Natural killer cell treated with Interleukin-12 subunit alpha and Interleukin-12 subunit beta and Interleukin-15 and Interleukin-18, amount 100 ng/mL, for 72 hours (primary cell): ENCODE data around the gene CELA3A. TPM values are rescaled to one million over a fixed set of nuclear protein-coding genes. Genes with fewer than 3 reads are reported as not detected.
A peak's percentile ranks its signal among the peaks of the same experiment; 100 is the strongest.
"Not testable (repeated sequence)": the region's sequence is repeated elsewhere in the genome, so short reads cannot be mapped to it uniquely, and the experiment has no call there.

Experiments used
- ATAC-seq, 2 donors: fragments of 150-1000 bp; cut with Tn5 transposase in 1 of 2; sonication (Bioruptor Pico), chemical (Tn5 transposase) in 1 of 2; 2 replicates each; pipeline ENCODE4 v1.10.0; 2021
- DNase-seq: peaks from one replicate; pipeline ENCODE4 v3.0.0; 2022; ENCODE audit warnings: low spot score
- H3K27ac Mint-ChIP-seq, 2 donors: 1 replicate in 1 of 2; 2 replicates in 1 of 2; pipeline ENCODE4 v1.8.0; 2022; ENCODE audit warnings: mixed read lengths in 2 of 2, mild to moderate bottlenecking in 1 of 2, moderate library complexity in 1 of 2
- H3K27me3 Mint-ChIP-seq, 2 donors: 1 replicate in 1 of 2; 2 replicates in 1 of 2; pipeline ENCODE4 v1.8.0; 2022; ENCODE audit warnings: mixed read lengths in 2 of 2
- H3K36me3 Mint-ChIP-seq: one replicate; pipeline ENCODE4 v1.8.0; 2022; ENCODE audit warnings: mixed read lengths
- H3K4me1 Mint-ChIP-seq, 2 donors: 1 replicate in 1 of 2; 2 replicates in 1 of 2; pipeline ENCODE4 v1.8.0; 2022; ENCODE audit warnings: low read depth in 2 of 2, mixed read lengths in 2 of 2, mild to moderate bottlenecking in 1 of 2
- H3K4me3 Mint-ChIP-seq: one replicate; pipeline ENCODE4 v1.8.0; 2022; ENCODE audit warnings: mixed read lengths
- H3K9me3 Mint-ChIP-seq: 2 replicates; pipeline ENCODE4 v1.8.0; 2022; ENCODE audit warnings: mixed read lengths
- total RNA-seq, 2 donors: library from RNA; stranded (reverse); gene quantifications; one replicate each; pipeline ENCODE4 v1.2.3, GENCODE V29; 2022

CELA3A gene
- not detected for total RNA-seq

- Mint-ChIP-seq H3K27me3 (no peaks in the 10 kb centered on the region), H3K4me1 (no peaks in the 10 kb centered on the region), H3K9me3 (no peaks in the 10 kb centered on the region), H3K4me3 (no peak within 1 kb of the TSS), H3K36me3 (no peaks in the 10 kb centered on the region), H3K27ac (no peak within 1 kb of the TSS)
- no peak for DNase-seq
- ATAC-seq: no peak
Measured at GRCh38 chr1:22001409-22001808, at the start of gene CELA3A. TSS of gene CELA3A (plus strand) at chr1:22001657. CDS start at chr1:22001675, 18 bp downstream.

DNA sequence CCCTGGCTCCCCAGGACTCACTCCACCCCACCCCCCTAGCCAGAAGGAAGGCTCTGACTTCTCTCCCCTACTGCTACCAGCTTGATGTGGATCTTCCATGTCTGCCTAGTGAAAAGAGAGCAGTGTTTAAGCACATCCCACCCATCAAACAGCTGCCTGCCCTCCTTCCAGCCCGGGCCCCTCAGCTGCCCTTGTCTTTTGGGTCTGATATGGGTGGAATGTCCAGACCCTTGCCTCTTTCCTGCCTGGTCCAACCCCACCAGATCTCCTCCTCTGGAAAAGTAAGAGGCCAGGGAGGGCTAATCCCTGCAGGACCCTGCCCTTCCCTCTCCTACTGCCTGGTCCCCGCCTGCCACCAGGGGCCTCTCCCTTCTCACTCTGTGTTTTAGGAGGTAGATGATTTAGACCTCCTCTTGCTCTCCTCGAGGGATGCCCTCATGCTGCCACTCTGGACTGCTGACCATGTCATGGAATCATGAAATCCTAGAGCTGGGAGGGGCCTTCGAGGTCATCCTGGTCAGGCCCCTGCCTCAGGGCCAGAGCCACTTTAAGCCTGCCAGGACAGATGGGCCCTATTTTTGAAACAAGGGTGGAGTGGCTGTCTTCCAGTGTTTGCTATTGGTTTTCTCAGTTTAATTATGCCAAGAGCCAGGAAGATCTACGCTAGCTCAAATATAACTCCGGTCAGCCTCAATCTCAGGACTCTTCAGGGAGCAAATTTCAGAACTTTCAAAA, 48.5 kb upstream of the CELA3A start:
- no peak for ATAC-seq
- no peak overlapping the region for H3K27ac Mint-ChIP-seq
- peaks cover 0 to 4% of the 10 kb centered on the region in 2 donors for H3K4me1 Mint-ChIP-seq
- H3K27me3 Mint-ChIP-seq: peaks cover under 1% of the 10 kb centered on the region in 2 donors
- DNase-seq: no peak
- no peaks in the 10 kb centered on the region for H3K36me3 Mint-ChIP-seq
- H3K9me3 Mint-ChIP-seq: no peaks in the 10 kb centered on the region
- no peak overlapping the region for H3K4me3 Mint-ChIP-seq

- H3K4me3 Mint-ChIP-seq: no peak overlapping the region
- H3K36me3 Mint-ChIP-seq: no peaks in the 10 kb centered on the region
- no peak overlapping the region for H3K27ac Mint-ChIP-seq
- H3K4me1 Mint-ChIP-seq: peaks cover 0 to 8% of the 10 kb centered on the region in 2 donors
- H3K27me3 Mint-ChIP-seq: peaks cover 3 to 7% of the 10 kb centered on the region in 2 donors
- DNase-seq (no peak), ATAC-seq (no peak)
- H3K9me3 Mint-ChIP-seq: no peaks in the 10 kb centered on the region
Measured at GRCh38 chr1:21955058-21955457, 46.4 kb upstream of the CELA3A start.

GRCh38 chr1:21955501-21956281, 45.8 kb upstream of the CELA3A start:
- Mint-ChIP-seq H3K27me3 (peaks cover 3 to 7% of the 10 kb centered on the region in 2 donors), H3K9me3 (no peaks in the 10 kb centered on the region)

DNA sequence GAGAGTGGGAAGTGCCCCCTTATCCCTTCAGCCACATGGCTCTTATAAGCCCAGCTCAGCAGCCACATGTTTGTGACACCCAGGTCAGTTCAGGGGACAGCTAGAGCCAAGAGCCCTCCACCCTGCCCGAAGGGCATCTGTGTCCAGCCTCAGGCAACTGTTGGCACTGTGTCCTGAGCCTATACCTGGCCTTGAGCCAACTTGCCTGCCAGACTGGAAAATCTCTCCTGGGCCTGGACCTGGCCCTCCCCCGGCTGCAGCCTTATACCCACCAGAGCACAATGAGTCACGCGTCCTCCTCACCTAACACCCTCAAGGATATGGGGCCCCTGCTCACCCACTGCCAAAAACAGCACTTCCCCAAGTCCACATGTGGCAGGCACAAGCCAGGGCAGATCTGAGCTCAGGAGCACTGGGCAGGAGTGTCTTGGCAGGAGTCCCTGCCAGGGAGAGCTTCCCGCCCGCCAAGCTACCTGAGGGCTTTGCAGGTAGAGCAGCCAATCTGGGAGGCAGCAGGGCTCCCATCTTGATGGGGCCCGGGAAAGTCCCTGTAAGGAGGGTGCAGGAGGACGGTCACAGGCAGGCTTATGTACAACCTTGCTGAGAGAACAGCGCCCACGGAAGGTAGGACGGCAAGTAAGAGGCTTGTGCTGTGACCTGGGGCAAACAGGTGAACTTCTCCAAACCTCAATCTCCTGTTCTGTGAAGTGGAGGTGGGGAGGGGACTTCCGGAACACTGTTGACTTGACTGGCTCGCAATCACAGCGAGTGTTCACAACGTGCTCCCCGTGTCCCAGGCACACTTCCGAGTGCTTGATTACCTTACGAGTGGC, 44.5 kb upstream of the CELA3A start:
- Mint-ChIP-seq H3K9me3 (no peaks in the 10 kb centered on the region), H3K27ac (no peak overlapping the region), H3K27me3 (peaks cover 3 to 7% of the 10 kb centered on the region in 2 donors), H3K4me1 (peaks cover 0 to 8% of the 10 kb centered on the region in 2 donors), H3K4me3 (no peak overlapping the region), H3K36me3 (no peaks in the 10 kb centered on the region)
- peak; percentile 40 for ATAC-seq
- no peak for DNase-seq

More at GRCh38 chr1:21955501-21956281, 45.8 kb upstream of the CELA3A start:
- H3K27ac Mint-ChIP-seq: no peak overlapping the region
- no peak overlapping the region for H3K4me3 Mint-ChIP-seq
- peaks cover 0 to 8% of the 10 kb centered on the region in 2 donors for H3K4me1 Mint-ChIP-seq
- H3K36me3 Mint-ChIP-seq: no peaks in the 10 kb centered on the region
- DNase-seq: no peak
- ATAC-seq: no peak

DNA sequence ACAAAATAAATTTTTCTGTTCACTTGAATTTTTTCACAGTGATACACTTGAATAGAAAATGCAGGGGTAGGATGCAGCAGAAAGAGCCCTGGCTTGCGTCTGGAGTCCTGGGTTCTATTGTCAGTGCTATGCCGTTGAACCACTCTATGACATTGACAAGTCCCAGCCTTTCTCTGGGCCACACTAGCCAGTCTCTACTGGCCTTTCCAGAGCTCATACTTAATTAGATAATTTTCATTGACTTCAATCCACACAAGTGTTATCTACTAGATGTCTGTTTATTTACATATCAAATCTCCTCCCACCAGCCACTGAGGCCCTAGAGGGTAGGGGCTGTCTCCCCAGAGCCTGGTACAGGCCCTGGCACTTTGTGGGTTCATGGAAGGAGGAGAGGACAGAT, 40.1 kb upstream of the CELA3A start:
- peaks cover 6 to 20% of the 10 kb centered on the region in 2 donors for H3K4me1 Mint-ChIP-seq
- no peaks in the 10 kb centered on the region for H3K36me3 Mint-ChIP-seq
- no peak for ATAC-seq
- no peak overlapping the region for H3K4me3 Mint-ChIP-seq
- peaks cover 8 to 14% of the 10 kb centered on the region in 2 donors for H3K27me3 Mint-ChIP-seq
- no peak overlapping the region for H3K27ac Mint-ChIP-seq
- H3K9me3 Mint-ChIP-seq: no peaks in the 10 kb centered on the region
- no peak for DNase-seq

GRCh38 chr1:21961799-21962198, 39.7 kb upstream of the CELA3A start:
- H3K27me3 Mint-ChIP-seq: peaks cover 8 to 14% of the 10 kb centered on the region in 2 donors
- no peak overlapping the region for H3K27ac Mint-ChIP-seq
- no peak for ATAC-seq
- no peaks in the 10 kb centered on the region for H3K9me3 Mint-ChIP-seq
- DNase-seq: no peak
- no peaks in the 10 kb centered on the region for H3K36me3 Mint-ChIP-seq
- no peak overlapping the region for H3K4me3 Mint-ChIP-seq
- H3K4me1 Mint-ChIP-seq: peaks cover 6 to 19% of the 10 kb centered on the region in 2 donors

GRCh38 chr1:21963477-21964217, 37.8 kb upstream of the CELA3A start:
- no peaks in the 10 kb centered on the region for H3K9me3 Mint-ChIP-seq
- H3K4me1 Mint-ChIP-seq: peaks cover 6 to 11% of the 10 kb centered on the region in 2 donors
- ATAC-seq: peak; percentile 67 to 79
- no peaks in the 10 kb centered on the region for H3K36me3 Mint-ChIP-seq
- H3K27me3 Mint-ChIP-seq: peaks cover 5 to 7% of the 10 kb centered on the region in 2 donors
- no peak overlapping the region for H3K4me3 Mint-ChIP-seq
- DNase-seq: peak; percentile 70
- peak overlapping the region in 1 of 2 donors; percentile 9 for H3K27ac Mint-ChIP-seq

DNA sequence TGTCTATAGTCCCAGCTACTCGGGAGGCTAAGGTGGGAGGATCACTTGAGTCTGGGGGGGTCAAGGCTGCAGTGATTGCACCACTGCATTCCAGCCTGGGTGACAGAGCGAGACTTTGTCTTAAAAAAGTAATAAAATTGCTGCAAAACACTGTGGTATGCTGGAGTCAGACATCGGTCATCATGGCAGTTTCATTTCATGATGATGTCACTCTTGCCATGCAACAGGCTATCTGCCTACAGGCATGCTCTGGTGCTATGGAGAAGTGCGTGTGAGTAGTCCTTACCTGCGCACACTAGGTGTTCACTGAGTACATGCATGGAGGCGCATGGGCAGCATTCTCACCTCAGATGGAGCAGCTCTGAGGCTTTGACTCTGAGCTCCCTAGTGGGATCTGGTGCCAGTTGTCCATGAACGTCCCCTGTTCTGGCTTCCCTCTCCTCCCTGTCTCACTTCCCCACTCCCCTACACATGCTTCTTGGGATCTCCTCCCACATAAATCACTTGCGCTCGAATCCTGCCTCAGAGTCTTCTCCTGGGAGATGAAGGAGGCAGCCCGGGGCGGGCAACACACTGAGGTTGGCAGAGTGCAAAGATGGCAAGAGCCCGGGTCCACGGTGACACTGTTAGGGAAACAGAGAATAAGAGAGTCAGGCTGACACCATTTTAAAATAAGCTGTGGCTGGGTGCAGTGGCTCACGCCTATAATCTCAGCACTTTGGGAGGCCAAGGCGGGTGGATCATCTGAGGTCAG, 35.0 kb upstream of the CELA3A start:
- H3K4me3 Mint-ChIP-seq: no peak overlapping the region
- peaks cover 5 to 7% of the 10 kb centered on the region in 2 donors for H3K27me3 Mint-ChIP-seq
- ATAC-seq: no peak
- DNase-seq: no peak
- H3K4me1 Mint-ChIP-seq: peaks cover 6 to 11% of the 10 kb centered on the region in 2 donors
- H3K27ac Mint-ChIP-seq: no peak overlapping the region
- H3K9me3 Mint-ChIP-seq: no peaks in the 10 kb centered on the region
- H3K36me3 Mint-ChIP-seq: no peaks in the 10 kb centered on the region

- not testable (repeated sequence) for H3K36me3 Mint-ChIP-seq, H3K4me3 Mint-ChIP-seq
Measured at GRCh38 chr1:21967216-21967615, 34.2 kb upstream of the CELA3A start.

GRCh38 chr1:21969066-21969465, 32.4 kb upstream of the CELA3A start:
- H3K4me1 Mint-ChIP-seq, H3K9me3 Mint-ChIP-seq, DNase-seq, ATAC-seq, H3K27ac Mint-ChIP-seq, H3K36me3 Mint-ChIP-seq, H3K27me3 Mint-ChIP-seq, H3K4me3 Mint-ChIP-seq: not testable (repeated sequence)

More at GRCh38 chr1:21967216-21967615, 34.2 kb upstream of the CELA3A start:
- H3K9me3 Mint-ChIP-seq, H3K27me3 Mint-ChIP-seq, DNase-seq, H3K27ac Mint-ChIP-seq, ATAC-seq: not testable (repeated sequence)
- peaks cover 6 to 11% of the 10 kb centered on the region in 2 donors for H3K4me1 Mint-ChIP-seq

GRCh38 chr1:21970523-21970922, 30.9 kb upstream of the CELA3A start:
- not testable (repeated sequence) for H3K36me3 Mint-ChIP-seq, H3K27ac Mint-ChIP-seq, DNase-seq, H3K4me3 Mint-ChIP-seq, H3K27me3 Mint-ChIP-seq, ATAC-seq, H3K9me3 Mint-ChIP-seq, H3K4me1 Mint-ChIP-seq
